ENCODE measurements around the gene EMD.

DNA sequence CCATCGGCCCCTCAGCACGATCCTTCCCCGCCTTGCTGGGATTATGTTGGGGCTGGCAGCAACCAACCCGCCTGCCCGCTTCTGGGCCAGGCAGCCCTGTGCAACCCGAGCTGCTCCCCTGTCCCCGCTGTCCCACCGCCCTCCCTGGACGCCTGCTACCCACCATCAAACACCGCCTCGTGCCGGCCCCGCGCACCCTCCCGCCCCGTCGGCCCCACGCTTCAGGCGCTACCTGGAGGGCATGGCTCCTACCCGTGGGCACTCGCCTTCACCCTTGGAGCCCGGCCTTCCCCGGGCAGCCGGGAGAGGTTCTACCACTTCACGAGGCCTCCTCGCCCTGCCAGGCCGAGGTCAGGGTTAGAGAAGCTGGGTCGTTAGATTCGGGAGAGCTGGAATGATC, 46.5 kb upstream of the EMD start:
- TF ChIP-seq CHD2 (IDR thresholded peaks at IDR 0.05; ENCODE audit: low read length, partially characterized antibody) (no peak), POLR2AphosphoS5 (IDR thresholded peaks at IDR 0.05; ENCODE audit: low read depth, low read length) (no peak), RFX5 (IDR thresholded peaks at IDR 0.05; ENCODE audit: low read length) (no peak)
- TF ChIP-seq, protein P1, sequence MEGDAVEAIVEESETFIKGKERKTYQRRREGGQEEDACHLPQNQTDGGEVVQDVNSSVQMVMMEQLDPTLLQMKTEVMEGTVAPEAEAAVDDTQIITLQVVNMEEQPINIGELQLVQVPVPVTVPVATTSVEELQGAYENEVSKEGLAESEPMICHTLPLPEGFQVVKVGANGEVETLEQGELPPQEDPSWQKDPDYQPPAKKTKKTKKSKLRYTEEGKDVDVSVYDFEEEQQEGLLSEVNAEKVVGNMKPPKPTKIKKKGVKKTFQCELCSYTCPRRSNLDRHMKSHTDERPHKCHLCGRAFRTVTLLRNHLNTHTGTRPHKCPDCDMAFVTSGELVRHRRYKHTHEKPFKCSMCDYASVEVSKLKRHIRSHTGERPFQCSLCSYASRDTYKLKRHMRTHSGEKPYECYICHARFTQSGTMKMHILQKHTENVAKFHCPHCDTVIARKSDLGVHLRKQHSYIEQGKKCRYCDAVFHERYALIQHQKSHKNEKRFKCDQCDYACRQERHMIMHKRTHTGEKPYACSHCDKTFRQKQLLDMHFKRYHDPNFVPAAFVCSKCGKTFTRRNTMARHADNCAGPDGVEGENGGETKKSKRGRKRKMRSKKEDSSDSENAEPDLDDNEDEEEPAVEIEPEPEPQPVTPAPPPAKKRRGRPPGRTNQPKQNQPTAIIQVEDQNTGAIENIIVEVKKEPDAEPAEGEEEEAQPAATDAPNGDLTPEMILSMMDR (IDR thresholded peaks at IDR 0.05): no peak
